ENCODE measurements around the gene TMPRSS11E. TPM values are rescaled to one million over a fixed set of nuclear protein-coding genes. Genes with fewer than 3 reads are reported as not detected.
"Not testable (repeated sequence)": the region's sequence is repeated elsewhere in the genome, so short reads cannot be mapped to it uniquely, and the experiment has no call there.

The TMPRSS11E gene
- total RNA-seq (ENCODE audit: low replicate concordance), result 2.0 and 7.3 TPM in 2 replicates
- long read RNA-seq, transcript TMPRSS11E-201 (10 exons, 2,136 nt), result major isoform, 51 of 56 reads
- long read RNA-seq, partial matches to known transcripts, result 4 of 56 reads
- long read RNA-seq, other reads (novel, unspliced or antisense), result 1 of 56 reads

DNA sequence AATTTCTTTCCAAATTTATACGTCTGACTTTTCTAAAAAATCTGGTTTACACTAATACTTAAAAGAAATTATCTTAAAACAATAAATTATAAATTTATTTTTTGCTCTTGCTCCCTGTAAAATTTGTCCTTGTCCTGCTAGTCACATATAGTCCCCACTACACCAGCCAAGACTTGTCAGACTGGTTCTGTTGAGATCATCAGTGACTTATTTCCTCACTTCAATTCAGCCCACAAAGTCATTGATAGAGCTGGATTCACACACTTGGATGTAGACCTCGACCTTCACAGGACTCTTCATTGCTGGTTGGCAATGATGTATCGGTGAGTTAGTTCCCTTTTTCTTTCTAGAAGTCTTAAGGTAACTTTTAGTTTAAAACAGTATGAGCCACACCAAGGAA is at the start of gene TMPRSS11E:
TMPRSS11E (plus strand) TSS at position 263 of the 400 bp plus-strand sequence; CDS start at position 313, 50 bp downstream.
- H3K4me3 Mint-ChIP-seq, result peak within 1 kb of the TSS; percentile 20
- H3K4me1 Mint-ChIP-seq (ENCODE audit: unreplicated experiment), result peaks cover 4% of the 10 kb centered on the region
- H3K27ac Mint-ChIP-seq, result peak within 1 kb of the TSS; percentile 8
- H3K9me3 Mint-ChIP-seq, result no peaks in the 10 kb centered on the region
- TF ChIP-seq CTCF (conservative IDR thresholded peaks at IDR 0.05), result no peak
- no peak for DNase-seq (ENCODE audit: extremely low spot score, unreplicated experiment)
- no peaks in the 10 kb centered on the region for H3K27me3 Mint-ChIP-seq
- H3K36me3 Mint-ChIP-seq, result no peaks in the 10 kb centered on the region

- Mint-ChIP-seq H3K27ac (no peak overlapping the region), H3K36me3 (no peaks in the 10 kb centered on the region), H3K4me1 (ENCODE audit: unreplicated experiment) (no peaks in the 10 kb centered on the region), H3K27me3 (no peaks in the 10 kb centered on the region), H3K4me3 (no peak overlapping the region), H3K9me3 (no peaks in the 10 kb centered on the region)
- no peak for DNase-seq (ENCODE audit: extremely low spot score, unreplicated experiment)
- TF ChIP-seq CTCF (conservative IDR thresholded peaks at IDR 0.05), result no peak
Observed at GRCh38 chr4:68399306-68399705, 48.0 kb upstream of the TMPRSS11E start.

GRCh38 chr4:68401231-68401630 is 46.0 kb upstream of the TMPRSS11E start:
- no peak for TF ChIP-seq CTCF (conservative IDR thresholded peaks at IDR 0.05)
- Mint-ChIP-seq H3K36me3 (no peaks in the 10 kb centered on the region), H3K27me3 (peaks cover 5% of the 10 kb centered on the region), H3K4me1 (ENCODE audit: unreplicated experiment) (no peaks in the 10 kb centered on the region), H3K9me3 (no peaks in the 10 kb centered on the region), H3K27ac (no peak overlapping the region), H3K4me3 (no peak overlapping the region)
- DNase-seq (ENCODE audit: extremely low spot score, unreplicated experiment), result no peak

DNA sequence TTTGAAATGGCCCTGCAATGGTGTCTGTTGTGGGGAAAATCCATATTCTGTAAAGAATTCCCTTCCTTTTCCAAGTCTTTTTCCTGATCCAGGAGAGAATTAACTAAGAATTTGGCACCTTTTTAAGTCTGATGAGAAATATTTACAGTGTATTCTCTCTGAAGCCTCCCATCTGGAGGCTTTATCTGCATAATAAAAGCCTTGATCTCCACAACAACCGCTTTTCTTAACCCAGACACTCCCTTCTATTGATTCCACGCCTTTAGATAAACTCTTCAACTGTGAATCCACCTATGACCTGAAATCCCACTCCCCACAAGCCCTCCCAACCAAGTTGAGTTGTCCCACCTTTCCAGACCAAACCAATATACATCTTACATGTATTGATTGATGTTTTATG is 43.1 kb upstream of the TMPRSS11E start:
- Mint-ChIP-seq H3K4me1 (ENCODE audit: unreplicated experiment) (no peaks in the 10 kb centered on the region), H3K4me3 (no peak overlapping the region), H3K27me3 (peaks cover 10% of the 10 kb centered on the region), H3K9me3 (no peaks in the 10 kb centered on the region), H3K36me3 (no peaks in the 10 kb centered on the region), H3K27ac (no peak overlapping the region)
- no peak for TF ChIP-seq CTCF (conservative IDR thresholded peaks at IDR 0.05)
- no peak for DNase-seq (ENCODE audit: extremely low spot score, unreplicated experiment)

- H3K4me1 Mint-ChIP-seq (ENCODE audit: unreplicated experiment); H3K36me3 Mint-ChIP-seq; H3K4me3 Mint-ChIP-seq; H3K9me3 Mint-ChIP-seq; DNase-seq (ENCODE audit: extremely low spot score, unreplicated experiment); H3K27ac Mint-ChIP-seq: not testable (repeated sequence)
- H3K27me3 Mint-ChIP-seq, result peaks cover 10% of the 10 kb centered on the region
Observed at GRCh38 chr4:68405718-68406478, 41.4 kb upstream of the TMPRSS11E start.

- Mint-ChIP-seq H3K27ac (no peak overlapping the region), H3K4me3 (no peak overlapping the region), H3K9me3 (no peaks in the 10 kb centered on the region), H3K27me3 (peaks cover 10% of the 10 kb centered on the region), H3K4me1 (ENCODE audit: unreplicated experiment) (no peaks in the 10 kb centered on the region), H3K36me3 (no peaks in the 10 kb centered on the region)
- no peak for DNase-seq (ENCODE audit: extremely low spot score, unreplicated experiment)
- TF ChIP-seq CTCF (conservative IDR thresholded peaks at IDR 0.05), result no peak
Observed at GRCh38 chr4:68406479-68406859, 40.8 kb upstream of the TMPRSS11E start.

- H3K36me3 Mint-ChIP-seq; H3K9me3 Mint-ChIP-seq; DNase-seq (ENCODE audit: extremely low spot score, unreplicated experiment); H3K27ac Mint-ChIP-seq; H3K4me3 Mint-ChIP-seq; H3K4me1 Mint-ChIP-seq (ENCODE audit: unreplicated experiment): not testable (repeated sequence)
- peaks cover 10% of the 10 kb centered on the region for H3K27me3 Mint-ChIP-seq
Observed at GRCh38 chr4:68407015-68407867, 40.0 kb upstream of the TMPRSS11E start.
